ES-I3 (cell line): Measurements from ENCODE around the gene ANKRD52.
"Not testable (repeated sequence)": the region's sequence is repeated elsewhere in the genome, so short reads cannot be mapped to it uniquely, and the experiment has no call there.

ENCODE experiments used
- H3K36me3 ChIP-seq: 2 replicates; pipeline ENCODE4 v1.6.1; 2013; ENCODE audit warnings: mild to moderate bottlenecking, low read length, control low read depth, moderate library complexity; ENCODE audit not compliant: insufficient read depth
- H3K4me1 ChIP-seq: 2 replicates; pipeline ENCODE4 v1.6.1; 2013; ENCODE audit warnings: mild to moderate bottlenecking, control low read depth, low read length; ENCODE audit not compliant: insufficient read depth
- H3K9ac ChIP-seq: 2 replicates; pipeline ENCODE4 v1.6.1; 2013; ENCODE audit warnings: low read depth, mild to moderate bottlenecking, low read length, moderate library complexity
- H3K9me3 ChIP-seq: 2 replicates; pipeline ENCODE4 v1.6.1; 2013; ENCODE audit warnings: mild to moderate bottlenecking, low read length, moderate library complexity; ENCODE audit not compliant: control insufficient read depth, insufficient read depth

ANKRD52 gene

GRCh38 chr12:56197921-56198635 is 60.1 kb downstream of the ANKRD52 start:
- H3K36me3 ChIP-seq = no peaks in the 10 kb centered on the region
- peaks cover 9% of the 10 kb centered on the region; the same call in 1 of the 2 replicates for H3K4me1 ChIP-seq
- no peak overlapping the region for H3K9ac ChIP-seq
- H3K9me3 ChIP-seq = no peaks in the 10 kb centered on the region

- H3K36me3 ChIP-seq, H3K9ac ChIP-seq, H3K4me1 ChIP-seq, H3K9me3 ChIP-seq: not testable (repeated sequence)
These were observed 61.2 kb downstream of the ANKRD52 start for GRCh38 chr12:56196818-56197550.

- no peak overlapping the region for H3K9ac ChIP-seq
- H3K4me1 ChIP-seq = peaks cover 2% of the 10 kb centered on the region; the same call in 1 of the 2 replicates
- H3K36me3 ChIP-seq = no peaks in the 10 kb centered on the region
- H3K9me3 ChIP-seq = no peaks in the 10 kb centered on the region
These were observed 65.1 kb downstream of the ANKRD52 start for GRCh38 chr12:56193025-56193578.

- Histone ChIP-seq H3K9ac (no peak overlapping the region), H3K9me3 (no peaks in the 10 kb centered on the region), H3K36me3 (no peaks in the 10 kb centered on the region)
These were observed 65.6 kb downstream of the ANKRD52 start for GRCh38 chr12:56192582-56192981.

GRCh38 chr12:56190695-56191155 is 67.5 kb downstream of the ANKRD52 start:
- Histone ChIP-seq H3K36me3 (peaks cover 4% of the 10 kb centered on the region; the same call in 1 of the 2 replicates), H3K9ac (peak overlapping the region; percentile 89), H3K4me1 (peaks cover 4% of the 10 kb centered on the region; the same call in 1 of the 2 replicates), H3K9me3 (no peaks in the 10 kb centered on the region)

More at GRCh38 chr12:56192582-56192981, 65.6 kb downstream of the ANKRD52 start:
- peaks cover 4% of the 10 kb centered on the region; the same call in 1 of the 2 replicates for H3K4me1 ChIP-seq

- no peaks in the 10 kb centered on the region for H3K9me3 ChIP-seq
- peak overlapping the region; percentile 89 for H3K9ac ChIP-seq
- peaks cover 4% of the 10 kb centered on the region; the same call in 1 of the 2 replicates for H3K4me1 ChIP-seq
- H3K36me3 ChIP-seq = peaks cover 5% of the 10 kb centered on the region; the same call in 1 of the 2 replicates
These were observed 68.1 kb downstream of the ANKRD52 start for GRCh38 chr12:56189918-56190694.

- peaks cover 4% of the 10 kb centered on the region; the same call in 1 of the 2 replicates for H3K4me1 ChIP-seq
- peak within 1 kb of the TSS; percentile 89 for H3K9ac ChIP-seq
- H3K9me3 ChIP-seq = no peaks in the 10 kb centered on the region
- H3K36me3 ChIP-seq = peaks cover 5% of the 10 kb centered on the region
These were observed 68.9 kb downstream of the ANKRD52 start, which contains the start of gene SMARCC2 for GRCh38 chr12:56189099-56189917. TSS of gene SMARCC2 (minus strand) at chr12:56189483. CDS start at chr12:56189461, 22 bp downstream.

- H3K9me3 ChIP-seq = no peaks in the 10 kb centered on the region
- H3K36me3 ChIP-seq = peaks cover 9% of the 10 kb centered on the region
- peaks cover 4% of the 10 kb centered on the region; the same call in 1 of the 2 replicates for H3K4me1 ChIP-seq
- peak overlapping the region; percentile 83 for H3K9ac ChIP-seq
These were observed 69.4 kb downstream of the ANKRD52 start for GRCh38 chr12:56188778-56189098.

- peaks cover 12% of the 10 kb centered on the region for H3K36me3 ChIP-seq
- peak overlapping the region; percentile 83 for H3K9ac ChIP-seq
- H3K4me1 ChIP-seq = peaks cover 4% of the 10 kb centered on the region; the same call in 1 of the 2 replicates
- H3K9me3 ChIP-seq = no peaks in the 10 kb centered on the region
These were observed 69.9 kb downstream of the ANKRD52 start for GRCh38 chr12:56188131-56188777.
